Endothelial cell (in vitro differentiated cells): Measurements from ENCODE around the gene SPOPL. TPM values are rescaled to one million over a fixed set of nuclear protein-coding genes. Genes with fewer than 3 reads are reported as not detected.

Experiments used
- DNase-seq: peaks from one replicate; pipeline ENCODE4 v3.0.0; 2021; ENCODE audit warnings: low spot score
- H3K27ac Mint-ChIP-seq: one replicate; pipeline ENCODE4 v1.8.0; 2021; ENCODE audit warnings: mixed read lengths, inconsistent platforms; ENCODE audit not compliant: unreplicated experiment
- H3K27me3 Mint-ChIP-seq: one replicate; pipeline ENCODE4 v1.8.0; 2021; ENCODE audit warnings: mild to moderate bottlenecking, moderate library complexity, mixed read lengths, inconsistent platforms; ENCODE audit not compliant: unreplicated experiment
- H3K36me3 Mint-ChIP-seq: one replicate; pipeline ENCODE4 v1.8.0; 2021; ENCODE audit warnings: mild to moderate bottlenecking, low read depth, mixed read lengths, inconsistent platforms; ENCODE audit not compliant: unreplicated experiment
- H3K4me1 Mint-ChIP-seq: one replicate; pipeline ENCODE4 v1.8.0; 2021; ENCODE audit warnings: mild to moderate bottlenecking, mixed read lengths, inconsistent platforms; ENCODE audit not compliant: unreplicated experiment
- H3K4me3 Mint-ChIP-seq: one replicate; pipeline ENCODE4 v1.8.0; 2021; ENCODE audit warnings: mild to moderate bottlenecking, mixed read lengths, inconsistent platforms; ENCODE audit not compliant: unreplicated experiment
- H3K9me3 Mint-ChIP-seq: one replicate; pipeline ENCODE4 v1.8.0; 2021; ENCODE audit warnings: mixed read lengths, inconsistent platforms; ENCODE audit not compliant: unreplicated experiment
- CTCF ChIP-seq: fragments of 200-600 bp; sonication (generic); IDR thresholded peaks from one replicate; pipeline ENCODE4 v1.5.0; 2021; ENCODE audit warnings: antibody characterized with exemption; ENCODE audit not compliant: unreplicated experiment
- total RNA-seq: library from RNA; stranded (reverse); fragmentation: NEBNext Ultra II Directional; extraction: Animal tissue kit (Norgen Biotek cat#: 25700); gene quantifications from one replicate; pipeline ENCODE4 v1.2.1, GENCODE V29; 2021; ENCODE audit not compliant: unreplicated experiment

SPOPL gene
- total RNA-seq, 1 donor from 2014 or later: 27.8 TPM

GRCh38 chr2:138589663-138590062, 88.1 kb downstream of the SPOPL start:
- Mint-ChIP-seq H3K27me3 (peaks cover 2% of the 10 kb centered on the region), H3K36me3 (peaks cover 4% of the 10 kb centered on the region), H3K4me3 (no peak overlapping the region), H3K4me1 (peaks cover 6% of the 10 kb centered on the region), H3K9me3 (no peaks in the 10 kb centered on the region), H3K27ac (no peak overlapping the region)
- no peak for TF ChIP-seq CTCF
- no peak for DNase-seq

GRCh38 chr2:138596403-138596802, 94.8 kb downstream of the SPOPL start:
- H3K27me3 Mint-ChIP-seq: peaks cover 3% of the 10 kb centered on the region
- no peak for TF ChIP-seq CTCF
- H3K36me3 Mint-ChIP-seq: peaks cover 6% of the 10 kb centered on the region
- H3K27ac Mint-ChIP-seq: no peak overlapping the region
- peaks cover 9% of the 10 kb centered on the region for H3K4me1 Mint-ChIP-seq
- no peak for DNase-seq
- no peaks in the 10 kb centered on the region for H3K9me3 Mint-ChIP-seq
- no peak overlapping the region for H3K4me3 Mint-ChIP-seq

GRCh38 chr2:138600732-138601457, 99.3 kb downstream of the SPOPL start:
- Mint-ChIP-seq H3K4me3 (no peak overlapping the region), H3K4me1 (peaks cover 25% of the 10 kb centered on the region), H3K9me3 (no peaks in the 10 kb centered on the region), H3K27me3 (peaks cover 9% of the 10 kb centered on the region), H3K27ac (no peak overlapping the region), H3K36me3 (peaks cover 4% of the 10 kb centered on the region)
- no peak for DNase-seq
- no peak for TF ChIP-seq CTCF

GRCh38 chr2:138601458-138602165, 100.0 kb downstream of the SPOPL start:
- DNase-seq: no peak
- Mint-ChIP-seq H3K36me3 (peaks cover 3% of the 10 kb centered on the region), H3K4me3 (no peak overlapping the region), H3K27ac (peak overlapping the region; percentile 7), H3K27me3 (peaks cover 9% of the 10 kb centered on the region), H3K4me1 (peaks cover 32% of the 10 kb centered on the region), H3K9me3 (no peaks in the 10 kb centered on the region)
- no peak for TF ChIP-seq CTCF

GRCh38 chr2:138602166-138602460, 100.5 kb downstream of the SPOPL start:
- H3K4me1 Mint-ChIP-seq: peaks cover 36% of the 10 kb centered on the region
- no peak overlapping the region for H3K4me3 Mint-ChIP-seq
- H3K9me3 Mint-ChIP-seq: no peaks in the 10 kb centered on the region
- H3K36me3 Mint-ChIP-seq: peaks cover 3% of the 10 kb centered on the region
- DNase-seq: no peak
- H3K27ac Mint-ChIP-seq: no peak overlapping the region
- TF ChIP-seq CTCF: no peak
- peaks cover 9% of the 10 kb centered on the region for H3K27me3 Mint-ChIP-seq
